ENCODE measurements around the gene HTRA3.

Gene HTRA3

DNA sequence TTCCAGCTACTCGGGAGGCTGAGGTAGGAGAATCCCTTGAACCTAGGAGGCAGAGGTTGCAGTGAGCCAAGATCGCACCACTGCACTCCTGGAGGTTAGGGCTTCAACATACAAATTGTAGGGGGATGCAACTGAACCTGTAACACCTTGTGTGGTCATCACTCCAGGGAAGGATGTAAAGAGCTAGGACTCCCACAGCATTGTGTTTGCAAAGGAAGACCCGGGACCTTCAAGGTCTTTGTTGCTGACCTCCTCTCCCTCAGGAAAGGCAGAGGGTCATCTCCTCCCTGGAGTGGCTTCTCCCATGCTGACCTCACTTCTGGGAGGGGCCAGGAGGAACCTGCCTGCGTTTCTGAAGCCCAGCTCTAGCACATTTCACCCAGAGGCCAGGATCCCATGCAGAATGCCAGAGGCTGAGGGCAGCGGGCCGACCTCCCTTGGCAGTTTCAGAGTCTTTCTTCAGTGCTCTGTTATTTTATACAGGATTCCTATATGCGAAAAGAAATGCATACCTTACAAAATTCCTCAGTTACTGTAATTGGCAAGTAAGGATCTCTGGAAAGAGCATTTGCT, 80.2 kb downstream of the HTRA3 start:
- TF ChIP-seq CTCF (IDR thresholded peaks at IDR 0.05; ENCODE audit: low read depth, low read length): no peak
- no peak for DNase-seq (ENCODE audit: low read depth in 2 of 2)
- no peak overlapping the region for H3K4me3 ChIP-seq (replicated peaks in 1 of 2; ENCODE audit: low read depth in 2 of 2, low read length in 2 of 2)

DNA sequence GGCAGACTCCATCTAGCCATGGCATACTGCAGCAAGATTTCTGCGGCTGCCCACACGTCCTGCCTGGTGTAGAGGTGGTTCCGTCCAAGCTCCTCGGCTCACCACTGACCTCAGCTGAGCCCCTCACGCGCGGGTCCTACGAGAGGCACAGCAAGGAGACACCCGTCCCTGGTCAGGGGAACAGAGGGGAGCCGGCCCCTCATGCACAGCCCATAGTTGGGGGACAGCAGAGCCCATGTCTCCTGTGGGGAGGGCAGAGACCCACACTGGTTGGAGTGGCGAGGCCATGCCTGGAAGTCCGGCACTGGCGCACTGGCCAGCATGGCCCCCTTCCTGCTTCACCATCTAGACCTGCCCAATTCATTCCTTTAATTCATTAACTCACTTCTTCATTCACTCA, 80.8 kb downstream of the HTRA3 start:
- H3K4me3 ChIP-seq (replicated peaks in 1 of 2; ENCODE audit: low read depth in 2 of 2, low read length in 2 of 2): no peak overlapping the region
- no peak for DNase-seq (ENCODE audit: low read depth in 2 of 2)
- no peak for TF ChIP-seq CTCF (IDR thresholded peaks at IDR 0.05; ENCODE audit: low read depth, low read length)

DNA sequence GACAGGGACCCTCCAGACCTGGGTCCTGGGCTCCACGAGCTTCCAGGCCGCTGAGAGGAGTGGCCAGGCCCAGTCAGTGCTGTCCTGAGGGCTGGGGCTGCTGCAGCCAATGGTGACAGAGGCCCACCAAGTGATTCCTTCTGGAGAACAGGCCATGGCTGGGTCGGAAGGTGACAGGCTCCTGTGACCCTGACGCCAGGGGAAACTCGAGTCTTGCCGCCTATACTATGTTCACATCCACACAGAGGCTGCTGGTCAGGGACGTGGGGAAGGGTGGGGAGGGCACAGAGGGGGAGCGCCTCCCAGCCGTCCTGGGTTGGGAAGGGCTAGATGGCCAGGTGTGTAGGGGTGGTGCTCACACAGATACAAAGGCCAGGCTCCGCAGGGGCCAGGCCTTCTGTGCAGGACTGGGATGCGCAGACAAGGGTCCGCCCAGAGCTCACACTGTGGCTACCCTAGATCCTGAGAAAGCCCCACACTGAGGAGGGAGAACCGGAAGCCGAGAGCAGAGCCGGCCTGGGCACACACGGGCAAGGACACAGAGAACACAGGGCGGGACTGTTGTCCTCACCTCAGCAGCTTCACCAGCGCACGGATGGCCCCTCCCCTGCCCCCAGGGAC, 81.4 kb downstream of the HTRA3 start:
- DNase-seq (ENCODE audit: low read depth in 2 of 2): no peak
- H3K4me3 ChIP-seq (replicated peaks in 1 of 2; ENCODE audit: low read depth in 2 of 2, low read length in 2 of 2): no peak overlapping the region
- TF ChIP-seq CTCF (IDR thresholded peaks at IDR 0.05; ENCODE audit: low read depth, low read length): no peak

GRCh38 chr4:8351931-8352367, 82.4 kb downstream of the HTRA3 start:
- no peak overlapping the region for H3K4me3 ChIP-seq (replicated peaks in 1 of 2; ENCODE audit: low read depth in 2 of 2, low read length in 2 of 2)
- TF ChIP-seq CTCF (IDR thresholded peaks at IDR 0.05; ENCODE audit: low read depth, low read length): no peak
- DNase-seq (ENCODE audit: low read depth in 2 of 2): peak; percentile 16 to 70

DNA sequence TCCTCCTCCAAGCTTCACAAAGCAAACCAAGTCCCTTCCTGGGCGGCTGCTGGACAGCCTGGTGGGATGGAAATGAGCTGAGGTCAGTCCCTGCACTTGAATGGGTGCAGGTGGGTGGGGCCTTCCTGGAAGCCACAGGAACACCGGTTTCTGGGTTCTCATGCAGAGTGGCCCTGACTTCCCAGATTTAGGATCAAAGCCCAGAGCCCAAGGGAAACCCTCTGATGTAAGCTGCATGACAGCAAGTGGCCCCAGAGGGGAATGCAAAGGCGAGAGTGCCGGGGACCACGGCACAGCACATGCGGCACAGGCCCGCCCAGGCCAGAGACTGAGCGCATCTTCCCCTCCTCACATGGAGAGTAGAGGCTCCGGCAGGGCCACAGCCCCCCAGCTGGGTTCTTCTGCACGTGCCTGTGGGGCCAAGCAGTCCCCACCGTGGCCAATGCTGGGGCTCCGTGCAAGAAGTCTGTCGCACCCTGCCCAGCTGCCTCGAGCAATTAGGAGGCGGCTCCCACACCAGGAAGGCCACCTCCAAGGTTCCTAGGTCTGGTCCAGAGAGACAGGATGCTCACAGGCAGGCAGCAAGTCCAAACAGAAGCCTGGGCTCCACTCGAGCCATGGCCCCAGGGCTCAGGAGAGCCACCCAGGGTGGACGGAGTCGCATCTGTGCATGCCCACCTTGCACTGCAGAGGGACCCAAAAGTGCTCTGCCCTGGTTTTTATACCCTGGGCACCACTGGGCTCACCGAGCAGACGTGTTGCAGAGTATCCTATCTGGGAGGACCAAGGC, 83.0 kb downstream of the HTRA3 start:
- no peak for DNase-seq (ENCODE audit: low read depth in 2 of 2)
- no peak for TF ChIP-seq CTCF (IDR thresholded peaks at IDR 0.05; ENCODE audit: low read depth, low read length)
- no peak overlapping the region for H3K4me3 ChIP-seq (replicated peaks in 1 of 2; ENCODE audit: low read depth in 2 of 2, low read length in 2 of 2)

- no peak for TF ChIP-seq CTCF (IDR thresholded peaks at IDR 0.05; ENCODE audit: low read depth, low read length)
- DNase-seq (ENCODE audit: low read depth in 2 of 2): no peak
- no peak overlapping the region for H3K4me3 ChIP-seq (replicated peaks in 1 of 2; ENCODE audit: low read depth in 2 of 2, low read length in 2 of 2)
These were observed 83.7 kb downstream of the HTRA3 start for GRCh38 chr4:8353158-8353669.
